GM10248 (cell line): ENCODE measurements around the gene PWWP2B.

Experiments
- CTCF ChIA-PET: fragments of 300-600 bp; sonication (Branson Sonifier 250); formaldehyde crosslinking; extraction: SDS; loops from one replicate; lab custom pipeline; 2021; ENCODE audit warnings: antibody characterized with exemption; lab: Yijun Ruan, JAX
- POLR2A ChIA-PET: fragments of 350-650 bp; sonication (Branson Sonifier 250); formaldehyde crosslinking; extraction: SDS; loops from one replicate; lab custom pipeline; 2020; ENCODE audit warnings: antibody characterized with exemption; lab: Yijun Ruan, JAX
- DNase-seq: peaks from one replicate; pipeline ENCODE4 v3.0.0; 2012; ENCODE audit errors: extremely low spot score
- CTCF ChIP-seq: IDR thresholded peaks from 2 replicates; pipeline ENCODE4 v1.5.1; 2012; ENCODE audit warnings: mild to moderate bottlenecking, low read depth; ENCODE audit errors: extremely low read depth, missing control alignments, control extremely low read depth

The PWWP2B gene

GRCh38 chr10:132372516-132373095 is 24.4 kb upstream of the PWWP2B start:
- no peak for TF ChIP-seq CTCF

GRCh38 chr10:132373241-132373955 is 23.6 kb upstream of the PWWP2B start:
- POLR2A ChIA-PET: no interaction called here
- CTCF ChIA-PET: interaction anchor here (1.3 kb wide), 1 partner anchor 20 kb away, joined by 3 read pairs; no protein-coding TSS in a partner anchor
- DNase-seq: no peak
- TF ChIP-seq CTCF: no peak

More at GRCh38 chr10:132372516-132373095, 24.4 kb upstream of the PWWP2B start:
- DNase-seq: no peak
- CTCF ChIA-PET: interaction anchor here (1.3 kb wide), 1 partner anchor 19 kb away, joined by 3 read pairs; no protein-coding TSS in a partner anchor
- POLR2A ChIA-PET: no interaction called here

GRCh38 chr10:132374176-132374575 is 22.8 kb upstream of the PWWP2B start:
- no peak for TF ChIP-seq CTCF
- CTCF ChIA-PET: no interaction called here
- POLR2A ChIA-PET: no interaction called here
- DNase-seq: no peak

GRCh38 chr10:132374612-132375011 is 22.4 kb upstream of the PWWP2B start:
- POLR2A ChIA-PET: no interaction called here
- TF ChIP-seq CTCF: no peak
- no peak for DNase-seq
- CTCF ChIA-PET: no interaction called here

GRCh38 chr10:132375116-132375794 is 21.7 kb upstream of the PWWP2B start:
- ChIA-PET CTCF (no interaction called here), POLR2A (no interaction called here)
- no peak for DNase-seq
- TF ChIP-seq CTCF: no peak

GRCh38 chr10:132375795-132376297 is 21.2 kb upstream of the PWWP2B start:
- DNase-seq: no peak
- TF ChIP-seq CTCF: no peak
- ChIA-PET POLR2A (no interaction called here), CTCF (no interaction called here)
